Measurements from ENCODE around the gene MORC4.
"Not testable (repeated sequence)": the region's sequence is repeated elsewhere in the genome, so short reads cannot be mapped to it uniquely, and the experiment has no call there.

Gene MORC4

GRCh38 chrX:106976416-106976815, 23.6 kb downstream of the MORC4 start:
- Mint-ChIP-seq H3K27ac (no peak overlapping the region), H3K36me3 (ENCODE audit: low read depth) (peaks cover 3% of the 10 kb centered on the region), H3K9me3 (peaks cover 3% of the 10 kb centered on the region), H3K4me3 (no peak overlapping the region), H3K27me3 (ENCODE audit: low read depth, poor library complexity) (peaks cover 3% of the 10 kb centered on the region), H3K4me1 (no peaks in the 10 kb centered on the region)
- TF ChIP-seq CTCF (IDR thresholded peaks at IDR 0.05), result no peak
- DNase-seq, result no peak

- Mint-ChIP-seq H3K36me3 (ENCODE audit: low read depth) (peaks cover 24% of the 10 kb centered on the region), H3K27me3 (ENCODE audit: low read depth, poor library complexity) (peaks cover 4% of the 10 kb centered on the region), H3K27ac (no peak overlapping the region), H3K4me3 (no peak overlapping the region), H3K4me1 (no peaks in the 10 kb centered on the region), H3K9me3 (peaks cover 29% of the 10 kb centered on the region)
- DNase-seq, result no peak
- TF ChIP-seq CTCF (IDR thresholded peaks at IDR 0.05), result no peak
Measured at GRCh38 chrX:106973433-106974149, 26.4 kb downstream of the MORC4 start.

GRCh38 chrX:106972896-106973295, 27.1 kb downstream of the MORC4 start:
- Mint-ChIP-seq H3K4me3 (no peak overlapping the region), H3K36me3 (ENCODE audit: low read depth) (peaks cover 29% of the 10 kb centered on the region), H3K4me1 (no peaks in the 10 kb centered on the region), H3K27ac (no peak overlapping the region), H3K9me3 (peaks cover 36% of the 10 kb centered on the region), H3K27me3 (ENCODE audit: low read depth, poor library complexity) (peaks cover 4% of the 10 kb centered on the region)
- TF ChIP-seq CTCF (IDR thresholded peaks at IDR 0.05), result no peak
- DNase-seq, result no peak

- H3K27ac Mint-ChIP-seq, result not testable (repeated sequence)
Measured at GRCh38 chrX:106966547-106966946, 33.5 kb downstream of the MORC4 start.

GRCh38 chrX:106964290-106964689, 35.7 kb downstream of the MORC4 start:
- Mint-ChIP-seq H3K9me3 (peaks cover 72% of the 10 kb centered on the region), H3K36me3 (ENCODE audit: low read depth) (peaks cover 69% of the 10 kb centered on the region), H3K4me3 (no peak overlapping the region), H3K27ac (no peak overlapping the region), H3K4me1 (no peaks in the 10 kb centered on the region), H3K27me3 (ENCODE audit: low read depth, poor library complexity) (no peaks in the 10 kb centered on the region)
- DNase-seq, result no peak
- no peak for TF ChIP-seq CTCF (IDR thresholded peaks at IDR 0.05)

More at GRCh38 chrX:106966547-106966946, 33.5 kb downstream of the MORC4 start:
- not testable (repeated sequence) for H3K4me3 Mint-ChIP-seq; DNase-seq; H3K27me3 Mint-ChIP-seq (ENCODE audit: low read depth, poor library complexity); H3K4me1 Mint-ChIP-seq
- H3K9me3 Mint-ChIP-seq, result peaks cover 87% of the 10 kb centered on the region
- peaks cover 79% of the 10 kb centered on the region for H3K36me3 Mint-ChIP-seq (ENCODE audit: low read depth)

- Mint-ChIP-seq H3K4me1 (no peaks in the 10 kb centered on the region), H3K36me3 (ENCODE audit: low read depth) (peaks cover 58% of the 10 kb centered on the region), H3K9me3 (peaks cover 61% of the 10 kb centered on the region), H3K4me3 (no peak overlapping the region), H3K27ac (no peak overlapping the region), H3K27me3 (ENCODE audit: low read depth, poor library complexity) (no peaks in the 10 kb centered on the region)
- no peak for DNase-seq
- TF ChIP-seq CTCF (IDR thresholded peaks at IDR 0.05), result no peak
Measured at GRCh38 chrX:106963111-106963510, 36.9 kb downstream of the MORC4 start.

Measured in nephron progenitor cell (in vitro differentiated cells).